NCI-H1694 (cell line): ENCODE measurements around the gene MIAT.

Experiments
- DNase-seq: peaks from one replicate; lab custom pipeline; 2025; lab: John Stamatoyannopoulos, UW

MIAT gene

DNA sequence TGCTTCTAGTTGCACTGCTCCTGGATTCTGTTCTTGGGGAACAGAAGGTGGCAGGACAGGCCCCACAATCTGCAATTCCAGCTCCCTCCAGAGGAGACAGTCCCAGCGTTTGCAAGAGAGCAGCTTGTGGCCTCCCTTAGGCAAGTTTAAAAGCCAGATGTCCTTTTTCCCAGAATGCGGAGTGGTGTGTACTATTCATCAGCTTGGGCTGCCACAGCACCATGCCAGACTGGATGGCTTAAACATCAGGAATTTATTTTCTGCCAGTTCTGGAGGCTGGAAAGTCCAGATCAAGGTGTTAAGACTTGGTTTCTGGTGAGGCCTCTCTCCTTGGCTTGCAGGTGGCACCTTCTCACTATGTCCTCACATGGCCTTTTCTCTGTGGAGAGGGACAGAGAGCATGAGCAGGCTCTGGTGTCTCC, 11.7 kb downstream of the MIAT start:
- peak; percentile 87 for DNase-seq

DNA sequence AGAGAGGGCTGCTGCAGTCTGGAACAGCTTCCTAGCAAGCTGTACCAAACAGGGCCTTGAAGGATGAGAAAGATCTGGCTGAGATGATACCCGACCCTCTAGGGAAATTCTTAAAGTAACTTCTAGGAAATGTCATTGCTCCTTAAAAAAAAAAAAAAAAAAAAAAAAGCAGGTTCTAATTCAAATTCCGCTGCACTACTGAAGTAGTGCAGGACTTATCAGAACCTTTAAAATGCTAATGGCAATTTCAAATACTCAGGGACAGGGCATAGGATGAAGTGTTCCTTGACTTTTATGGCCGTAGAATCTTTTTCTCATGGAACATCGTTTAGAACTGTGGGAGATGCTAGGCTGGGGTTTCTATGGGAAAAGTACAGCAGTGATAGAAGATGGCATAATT, 13.1 kb downstream of the MIAT start:
- DNase-seq, result no peak

DNA sequence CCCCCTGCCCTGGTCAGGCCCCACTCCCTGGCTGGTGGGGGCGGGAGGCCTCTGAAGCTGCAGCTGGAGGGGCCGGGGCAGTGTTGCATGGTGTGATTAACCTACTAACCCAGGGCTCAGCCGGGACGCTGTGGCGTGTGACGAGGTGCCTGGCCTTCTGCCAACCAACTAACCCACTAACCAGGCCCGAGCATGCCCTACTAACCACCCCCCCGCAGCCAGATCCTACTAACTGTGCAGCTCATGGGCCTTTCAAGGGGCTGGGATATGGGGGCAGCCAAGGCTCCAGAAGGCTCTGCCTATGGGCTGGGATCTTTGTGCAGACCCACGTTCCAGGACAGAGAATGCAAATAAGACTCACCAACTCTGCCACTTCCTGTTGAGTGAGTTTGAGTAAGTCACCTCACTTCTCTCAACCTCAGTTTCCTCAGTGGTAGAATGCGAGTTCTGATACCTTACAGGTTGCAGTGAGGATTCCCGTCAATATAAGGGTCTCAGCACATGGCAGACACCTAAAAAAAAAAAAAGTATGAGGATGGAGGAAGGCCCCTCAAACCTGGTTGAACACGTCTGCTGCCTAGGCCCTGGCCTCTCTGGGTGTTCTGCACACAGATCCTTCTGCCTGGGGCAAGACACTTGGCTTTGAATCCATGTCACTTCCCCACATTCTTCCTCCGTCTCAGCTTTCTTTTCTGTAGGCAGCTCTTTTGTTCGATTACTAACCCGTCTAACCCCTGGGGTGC, 14.1 kb downstream of the MIAT start:
- DNase-seq, result no peak

DNA sequence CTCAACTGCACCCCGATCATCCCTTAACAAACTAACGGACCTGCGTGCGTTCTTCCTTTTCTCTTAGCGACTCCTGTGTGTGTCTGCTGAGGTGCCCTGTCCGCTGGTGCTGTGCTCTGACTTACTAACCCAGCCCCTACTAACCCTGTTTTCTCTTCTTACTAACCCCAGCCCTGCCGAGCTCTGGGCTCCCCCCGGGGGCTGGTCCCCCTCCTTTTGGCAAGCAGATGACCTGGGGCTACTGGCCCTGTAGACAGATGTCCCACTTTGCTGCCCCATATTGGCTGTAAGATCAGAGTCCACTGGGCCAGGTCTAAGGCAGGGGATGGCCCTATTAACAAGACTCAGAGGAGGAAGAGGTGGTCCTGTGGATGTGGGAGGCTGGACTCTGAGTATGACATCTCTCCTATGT, 14.7 kb downstream of the MIAT start:
- DNase-seq, result no peak

DNA sequence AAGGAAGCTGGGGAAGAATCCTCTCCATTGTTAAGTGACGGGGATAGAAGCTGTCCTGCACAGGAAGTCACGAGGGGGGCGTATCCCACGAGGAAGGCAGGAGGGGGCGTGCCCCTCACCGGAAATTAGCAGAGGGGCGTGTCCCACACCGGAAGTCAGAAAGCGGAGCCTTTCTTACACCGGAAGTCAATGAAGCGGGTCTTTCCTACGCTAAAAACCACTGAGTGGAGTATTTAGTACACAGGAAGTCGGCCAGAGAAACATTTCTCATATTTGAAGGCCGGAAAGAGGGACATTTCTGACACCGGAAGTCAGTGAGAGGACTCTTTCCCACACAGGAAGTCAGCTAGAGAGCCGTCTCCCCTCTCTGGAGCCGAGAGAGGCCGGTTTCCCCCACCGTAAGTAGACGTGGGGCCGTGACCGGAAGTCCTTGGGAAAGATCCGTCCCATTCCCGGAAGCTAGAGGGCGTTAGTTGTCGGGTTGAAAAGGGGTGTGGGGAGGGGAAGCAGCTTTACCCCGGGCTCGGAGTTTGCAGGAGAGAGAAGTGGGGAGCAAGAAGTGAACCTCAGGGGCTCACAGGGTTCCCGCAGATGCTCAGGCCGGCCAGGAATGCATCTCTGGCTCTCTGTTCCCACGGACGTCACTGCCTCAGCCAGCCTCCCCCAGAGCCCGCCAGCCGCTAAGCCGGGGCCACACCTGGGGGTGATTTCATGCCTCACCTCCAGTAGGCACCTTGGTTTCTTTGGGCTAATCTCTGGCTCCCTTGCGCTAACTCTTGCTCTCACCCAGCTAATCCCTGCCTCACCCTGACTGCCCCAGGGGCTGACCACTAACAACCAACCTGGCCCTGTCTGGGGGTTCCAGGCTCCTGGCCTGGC, 15.4 kb downstream of the MIAT start:
- DNase-seq, result peak; percentile 88

DNA sequence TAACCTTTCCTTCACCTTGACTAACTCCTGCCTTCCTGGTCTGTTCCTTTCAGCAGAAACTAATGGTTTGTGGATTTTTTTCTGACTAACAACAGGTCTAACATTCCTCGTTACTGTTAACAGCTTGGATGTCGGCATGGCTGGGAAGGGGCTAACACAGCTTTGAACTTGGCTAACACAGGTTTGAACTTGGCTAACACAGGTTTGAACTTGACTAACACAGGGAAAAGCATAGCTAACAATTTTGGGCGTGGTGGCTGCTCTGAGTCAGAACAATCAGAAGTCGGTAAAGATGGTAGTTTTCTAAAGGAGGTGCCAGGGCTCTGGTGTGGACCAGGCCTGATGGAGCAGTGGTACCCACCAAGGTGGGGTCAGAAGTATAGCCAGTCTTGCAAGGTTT, 16.1 kb downstream of the MIAT start:
- no peak for DNase-seq

DNA sequence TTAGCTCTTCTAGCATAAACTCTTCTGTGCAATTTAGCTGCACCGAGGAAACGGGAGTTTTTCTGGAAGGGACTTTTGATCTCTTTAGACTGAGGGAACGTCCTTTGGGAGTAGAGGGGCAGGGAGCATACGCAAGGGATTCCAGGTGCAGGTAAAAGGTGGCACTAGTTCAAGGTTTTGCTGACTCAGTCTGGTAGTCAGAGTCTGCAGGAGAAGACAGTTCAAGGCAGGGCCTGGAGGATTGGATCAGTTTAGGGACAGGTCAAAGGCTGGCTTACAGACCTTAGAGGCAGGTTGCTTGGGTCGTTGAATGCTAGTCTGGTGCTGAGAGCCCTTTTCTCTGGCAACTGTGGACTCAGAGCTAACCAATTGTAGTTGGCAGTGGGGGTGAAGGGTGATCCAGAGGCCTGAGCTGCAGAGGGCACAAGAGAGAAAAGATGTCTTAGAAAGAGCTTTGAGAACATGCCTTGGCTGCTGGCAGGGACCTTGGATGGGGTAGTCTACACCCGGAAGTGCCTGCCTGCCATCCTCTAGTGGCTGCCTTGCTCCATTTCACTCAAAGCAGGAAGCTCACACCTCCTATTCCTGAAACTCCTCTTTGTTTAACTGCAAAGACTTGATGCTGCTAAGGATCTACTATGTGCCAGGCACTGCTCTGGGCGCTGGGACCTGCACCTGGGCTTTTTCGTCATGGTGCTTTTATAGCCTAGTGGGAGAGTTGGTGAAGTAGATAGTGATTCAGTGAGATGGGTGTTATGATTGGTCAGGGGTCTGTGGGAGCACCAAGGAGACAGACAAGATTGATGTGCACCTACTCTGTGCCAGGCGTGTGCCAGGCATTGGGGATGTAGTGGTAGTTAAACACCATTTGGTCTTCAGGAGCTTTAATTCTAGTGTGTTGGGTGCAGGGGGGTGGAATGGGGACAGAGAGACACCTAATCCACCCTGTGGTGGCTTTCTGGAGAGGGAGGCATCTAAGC, 17.1 kb downstream of the MIAT start:
- DNase-seq, result no peak

DNA sequence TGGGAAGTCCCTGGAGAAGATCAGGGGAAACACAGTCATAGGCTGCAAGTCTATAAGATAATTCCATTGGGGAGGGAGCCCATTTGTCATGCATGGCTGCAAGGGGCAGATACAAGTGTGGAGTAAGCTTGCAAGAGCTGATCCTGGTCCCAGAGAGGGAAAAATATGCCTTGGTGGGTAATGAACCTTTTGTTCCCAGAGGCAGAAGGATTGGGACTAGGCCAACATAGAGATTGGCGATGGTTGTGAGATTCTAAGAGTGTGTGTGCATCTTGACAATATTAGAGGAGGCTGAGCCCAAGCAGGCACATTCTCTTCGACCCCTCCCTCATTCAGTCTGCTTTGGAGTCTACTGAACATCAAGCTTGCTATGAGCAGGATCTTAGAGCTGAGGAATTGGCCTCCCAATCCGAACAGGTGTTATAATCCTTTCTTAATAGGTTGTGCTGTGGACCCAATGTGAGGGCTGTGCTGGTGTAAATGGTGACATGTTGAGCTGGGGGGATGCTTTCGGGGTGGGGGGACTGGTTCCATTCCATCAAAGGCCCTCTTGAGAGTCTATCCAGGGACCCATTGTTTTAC, 18.4 kb downstream of the MIAT start:
- DNase-seq, result no peak

DNA sequence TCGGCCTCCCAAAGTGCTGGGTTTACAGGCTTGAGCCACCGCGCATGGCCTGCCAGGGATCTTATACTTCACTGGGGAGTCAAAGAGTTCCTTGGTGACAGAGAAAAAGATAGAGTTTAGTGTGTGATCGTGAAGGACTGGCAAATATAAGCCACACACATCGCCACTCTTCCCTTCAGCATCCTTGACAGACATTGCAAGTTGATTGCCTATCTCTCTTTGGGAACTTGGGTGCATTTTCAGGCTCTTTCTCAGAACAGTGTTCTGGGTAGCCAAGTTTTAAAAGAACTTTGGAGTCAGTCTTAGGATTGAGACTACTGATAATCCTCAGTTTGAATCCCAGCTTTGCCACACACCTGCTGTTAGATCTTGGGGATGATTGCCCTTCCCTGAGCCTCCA, 19.8 kb downstream of the MIAT start:
- DNase-seq, result no peak

DNA sequence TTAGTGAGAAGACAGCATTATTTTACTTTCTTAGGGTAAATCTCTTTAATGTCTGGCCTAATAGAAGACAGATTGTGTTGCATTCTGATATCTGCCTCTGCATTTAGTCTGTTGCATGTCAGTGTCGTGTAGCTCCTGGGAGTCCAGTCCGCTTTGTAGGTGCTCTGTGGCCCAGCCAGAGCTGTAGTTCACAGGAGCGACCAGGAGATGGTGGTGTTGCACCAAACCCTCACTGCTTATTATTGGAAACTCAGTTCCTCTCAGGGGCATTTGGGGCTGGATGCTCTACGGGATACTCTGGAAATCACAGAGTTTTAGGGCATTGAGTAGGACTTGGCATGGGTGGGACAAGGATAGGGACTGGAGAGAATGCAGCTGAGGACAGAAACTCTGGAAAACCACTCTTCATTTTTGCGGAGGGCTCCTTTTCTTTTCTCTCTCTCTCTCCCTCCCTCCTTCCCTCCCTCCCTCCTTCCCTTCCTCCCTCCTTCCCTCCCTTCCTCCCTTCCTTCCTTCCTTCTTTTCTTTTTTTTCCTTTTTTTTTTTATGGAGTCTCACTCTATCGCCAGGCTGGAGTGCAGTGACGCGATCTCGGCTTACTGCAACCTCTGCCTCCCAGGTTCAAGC, 21.7 kb downstream of the MIAT start:
- DNase-seq, result peak; percentile 58

DNA sequence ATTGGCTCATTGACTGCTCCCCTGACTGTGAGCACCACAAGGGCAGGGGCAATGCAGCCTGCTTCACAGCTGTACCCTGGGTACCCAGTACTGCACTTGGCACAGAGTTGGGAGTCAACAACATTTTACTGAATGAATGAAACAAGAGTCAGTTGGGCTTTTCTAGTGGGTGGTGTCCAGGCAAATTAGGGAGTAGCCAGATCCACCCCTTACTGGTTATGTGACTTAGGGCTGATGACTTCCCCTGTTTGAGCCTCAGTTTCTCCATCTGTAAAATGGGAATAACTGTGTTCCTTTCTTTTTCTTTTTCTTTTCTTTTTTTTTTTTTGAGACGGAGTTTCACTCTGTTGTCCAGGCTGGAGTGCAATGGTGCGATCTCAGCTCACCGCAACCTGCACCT, 23.1 kb downstream of the MIAT start:
- DNase-seq, result no peak

DNA sequence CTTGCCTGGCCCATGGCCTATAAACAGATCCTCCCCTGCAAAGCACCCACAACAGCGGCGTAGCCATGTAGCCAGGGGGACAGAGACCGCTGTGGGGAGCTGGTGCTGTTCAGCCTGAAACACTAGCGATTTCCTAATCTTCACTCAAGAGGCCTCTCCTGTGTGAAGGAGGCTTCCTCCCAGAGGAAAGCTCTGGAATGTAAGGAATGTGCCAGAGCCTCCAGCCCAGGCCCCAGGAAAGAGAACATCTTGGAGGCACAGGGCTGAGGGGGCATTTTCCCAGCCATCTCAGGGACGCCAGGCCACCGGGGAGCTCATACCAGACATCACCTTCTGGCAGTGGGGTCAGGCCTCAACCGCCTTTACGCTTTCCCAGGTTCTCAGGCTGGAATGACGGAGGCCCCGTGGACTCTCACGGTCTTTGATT, 24.0 kb downstream of the MIAT start:
- no peak for DNase-seq

DNA sequence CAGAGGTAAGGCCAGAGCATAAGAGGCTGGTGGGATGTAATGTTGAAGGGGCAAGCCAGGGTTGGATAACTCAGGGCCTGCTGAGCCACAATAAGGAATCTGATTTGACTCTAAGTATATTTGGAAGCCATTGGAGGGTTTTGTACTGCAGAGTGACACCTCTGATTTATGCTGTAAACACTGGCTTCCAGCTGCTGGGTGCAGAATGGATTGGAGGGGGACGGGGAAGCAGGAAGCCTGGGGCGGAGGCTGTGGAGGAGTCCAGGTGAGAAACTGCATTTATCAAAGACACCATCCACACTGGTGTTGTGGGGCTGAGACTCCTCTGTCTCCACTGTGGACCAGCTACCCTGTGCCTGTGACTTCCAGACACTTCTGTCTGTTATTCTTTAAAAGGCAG, 26.8 kb downstream of the MIAT start:
- DNase-seq, result no peak

DNA sequence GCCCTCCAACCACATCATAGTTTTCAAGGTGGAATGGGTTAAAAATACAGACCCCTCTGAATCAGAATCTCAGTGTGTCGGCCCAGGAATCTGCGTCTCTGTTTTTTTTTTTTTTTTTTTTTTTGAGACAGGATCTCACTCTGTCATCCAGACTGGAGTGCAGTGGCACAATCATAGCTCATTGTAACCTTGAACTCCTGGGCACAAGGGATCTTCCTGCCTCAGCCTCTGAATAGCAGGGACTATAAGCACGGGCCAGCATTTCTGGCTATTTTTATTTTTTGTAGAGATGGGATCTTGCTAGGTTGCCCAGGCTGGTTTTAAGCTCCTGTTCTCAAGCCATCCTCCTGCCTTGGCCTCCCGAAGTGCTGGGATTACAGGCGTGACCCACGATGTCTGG, 28.2 kb downstream of the MIAT start:
- DNase-seq, result no peak

DNA sequence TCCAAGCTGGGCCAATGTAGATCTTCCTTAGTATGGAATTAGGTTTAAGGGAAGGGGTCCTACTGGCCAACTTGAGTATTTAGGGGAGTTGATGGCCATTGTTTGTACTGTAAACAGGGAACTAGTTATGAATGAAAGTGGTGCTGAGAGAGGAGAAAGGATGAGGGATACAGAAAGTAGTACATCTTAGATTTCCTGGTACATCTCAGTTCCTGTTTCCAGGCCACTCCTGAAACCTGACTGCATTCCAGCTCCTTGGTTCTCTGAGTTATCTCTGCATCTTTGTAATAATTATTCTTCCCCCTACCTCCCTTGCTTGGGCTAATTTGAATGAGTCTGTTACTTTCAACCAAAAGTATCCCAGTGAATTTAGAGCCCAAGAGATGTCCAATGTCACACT, 30.1 kb downstream of the MIAT start:
- DNase-seq, result no peak

DNA sequence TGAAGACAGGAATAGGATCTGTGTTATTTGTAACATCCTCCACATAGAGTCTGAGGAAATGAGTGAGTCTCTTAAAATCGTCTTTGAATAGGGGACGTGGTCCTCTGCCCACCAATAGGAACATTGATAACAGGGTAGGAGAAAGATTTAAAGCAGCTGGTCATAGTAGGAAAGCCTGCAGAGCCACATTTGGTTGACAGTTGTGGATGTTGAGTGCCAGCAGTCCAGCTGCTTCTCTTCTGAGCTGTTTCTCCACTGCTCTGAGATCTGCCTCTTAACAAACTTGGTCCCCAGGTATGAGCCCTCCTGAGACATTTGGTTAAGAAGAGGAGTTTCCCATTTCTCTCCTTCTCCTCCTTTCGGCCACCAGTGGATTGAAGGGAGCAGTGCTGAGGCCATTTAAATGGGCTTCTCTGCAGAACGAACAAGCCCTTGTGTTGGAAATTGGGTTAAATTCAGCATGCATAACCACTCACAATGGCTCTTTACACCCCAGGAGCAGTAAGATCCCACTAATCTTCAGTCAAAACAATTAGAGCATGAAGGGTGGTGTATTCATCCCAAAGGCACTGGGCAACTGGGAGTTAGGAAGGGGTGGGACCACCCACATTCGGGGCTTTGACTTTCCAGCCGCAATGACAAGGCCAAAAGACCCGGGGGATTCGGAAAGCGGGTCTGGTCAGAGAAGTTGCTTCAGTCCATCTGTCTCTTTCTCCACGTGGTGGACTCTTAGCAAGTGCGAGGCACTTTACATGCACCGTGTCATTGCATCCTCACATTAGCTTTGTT, 32.3 kb downstream of the MIAT start:
- no peak for DNase-seq

DNA sequence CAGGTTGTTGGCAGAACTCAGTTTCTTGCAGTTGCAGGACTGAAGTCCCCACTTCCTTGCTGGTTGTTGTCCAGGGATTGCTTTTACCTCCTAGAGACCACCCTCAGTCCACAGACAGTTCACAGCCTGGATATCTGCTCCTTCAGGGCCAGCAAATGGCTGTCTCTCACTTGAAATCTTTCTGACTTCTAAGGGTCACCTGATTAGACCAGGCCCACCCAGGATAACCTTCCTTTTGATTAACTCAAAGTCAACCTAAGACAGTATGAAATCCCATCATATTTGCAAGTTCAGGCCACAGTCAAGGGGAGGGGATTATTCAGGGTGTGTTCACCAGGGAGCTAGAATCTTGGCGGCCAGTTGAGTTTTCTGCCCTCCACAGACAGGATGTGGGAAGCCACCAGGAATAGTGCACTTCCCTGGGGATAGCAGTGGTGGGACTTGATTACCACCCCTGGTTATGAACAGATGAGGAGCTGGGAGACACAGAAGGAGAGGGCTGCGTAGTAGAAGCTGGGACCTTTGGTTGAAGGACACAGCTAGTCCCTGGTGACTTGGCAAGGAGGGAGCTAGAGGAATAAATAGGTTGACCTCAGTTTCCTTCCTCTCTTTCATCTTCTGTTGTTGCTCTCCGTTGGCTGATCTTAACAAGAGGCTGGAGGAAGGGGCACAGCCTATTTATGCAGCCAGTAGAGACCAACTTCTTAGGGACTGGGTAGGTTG, 33.4 kb downstream of the MIAT start:
- DNase-seq, result no peak

DNA sequence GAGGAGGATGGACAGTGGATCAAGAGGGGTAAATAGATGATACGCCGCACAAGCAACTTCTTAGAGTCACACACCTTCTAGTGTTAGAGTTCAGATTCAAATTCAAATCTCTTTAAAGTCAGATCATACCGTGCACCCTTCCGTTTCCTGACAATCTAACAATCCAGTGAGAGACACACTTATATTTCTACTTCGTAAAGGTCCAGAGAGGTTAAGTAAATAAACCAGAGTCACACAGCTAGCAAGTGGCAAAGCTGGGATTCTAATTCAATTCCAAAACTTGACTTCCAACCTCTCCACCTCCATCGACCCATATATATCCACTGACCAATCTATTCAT, 34.0 kb downstream of the MIAT start:
- no peak for DNase-seq

DNA sequence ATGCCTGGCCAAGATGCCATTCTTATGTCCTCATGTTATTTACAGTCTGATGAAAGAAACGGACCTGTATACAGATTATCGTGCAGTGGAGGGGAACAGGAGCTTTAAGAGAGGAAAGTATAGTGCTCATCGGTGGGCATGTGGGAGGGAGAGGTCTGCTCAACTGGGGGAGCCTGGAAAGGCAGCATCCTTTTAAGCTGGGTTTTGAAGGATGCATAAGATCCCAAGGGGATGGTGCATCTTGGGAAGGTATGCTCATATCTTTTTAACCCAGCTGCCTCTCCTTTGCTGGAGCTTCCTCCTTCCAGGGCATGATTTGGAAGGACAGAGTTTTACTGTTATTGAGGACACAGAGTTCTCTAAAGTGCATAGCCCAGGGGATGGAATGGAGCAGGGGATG, 34.8 kb downstream of the MIAT start:
- DNase-seq, result no peak

DNA sequence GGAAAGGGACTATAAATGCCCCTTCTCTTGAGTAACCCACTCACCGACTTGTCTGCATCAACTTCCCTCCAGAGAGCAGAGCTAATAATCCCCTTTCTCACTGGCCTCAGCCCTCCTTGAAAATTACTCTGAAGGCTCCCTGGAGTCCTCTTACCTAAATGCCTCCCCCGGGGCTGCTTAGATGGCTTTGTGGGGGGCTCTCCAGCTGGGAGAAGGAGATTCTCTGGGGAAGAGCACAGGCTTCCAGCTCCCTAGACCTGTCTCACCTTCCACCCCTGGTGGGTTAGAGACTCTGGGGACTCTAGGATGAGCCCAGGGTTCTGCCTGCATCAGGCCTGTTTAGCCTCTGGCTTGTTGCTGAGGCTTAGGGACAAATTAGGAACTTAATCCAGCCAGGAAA, 39.8 kb downstream of the MIAT start:
- no peak for DNase-seq
